Measurements from ENCODE around the gene PARN. TPM values are rescaled to one million over a fixed set of nuclear protein-coding genes. Genes with fewer than 3 reads are reported as not detected.
"Not testable (repeated sequence)": the region's sequence is repeated elsewhere in the genome, so short reads cannot be mapped to it uniquely, and the experiment has no call there.

The PARN gene
- total RNA-seq, 2 experiments from 2014 or later = 43.0 to 45.6 TPM

DNA sequence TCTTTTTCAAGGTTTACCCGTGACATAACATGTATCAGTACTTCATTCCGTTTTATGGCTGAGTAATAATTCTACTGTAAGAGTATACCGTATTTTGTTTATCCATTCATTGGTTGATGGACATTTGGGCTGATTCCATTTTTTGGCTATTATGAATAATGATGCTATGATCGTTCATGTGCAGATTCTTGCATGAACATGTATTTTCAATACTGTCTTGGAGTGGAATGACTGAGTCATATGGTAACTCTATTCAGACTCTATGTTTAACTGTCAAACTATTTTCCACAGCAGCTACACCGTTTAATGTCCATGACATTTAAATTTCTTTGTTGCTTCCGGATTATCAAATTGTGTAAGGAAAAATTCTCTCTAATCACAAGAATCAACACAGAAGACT lies 20.6 kb upstream of the PARN start:
- H3K4me1 Mint-ChIP-seq (ENCODE audit: low read depth) = peaks cover 11% of the 10 kb centered on the region
- H3K36me3 Mint-ChIP-seq (ENCODE audit: low read depth) = peaks cover 38% of the 10 kb centered on the region
- no peak for DNase-seq
- ATAC-seq = no peak
- no peak overlapping the region for H3K4me3 Mint-ChIP-seq
- TF ChIP-seq, protein P1, sequence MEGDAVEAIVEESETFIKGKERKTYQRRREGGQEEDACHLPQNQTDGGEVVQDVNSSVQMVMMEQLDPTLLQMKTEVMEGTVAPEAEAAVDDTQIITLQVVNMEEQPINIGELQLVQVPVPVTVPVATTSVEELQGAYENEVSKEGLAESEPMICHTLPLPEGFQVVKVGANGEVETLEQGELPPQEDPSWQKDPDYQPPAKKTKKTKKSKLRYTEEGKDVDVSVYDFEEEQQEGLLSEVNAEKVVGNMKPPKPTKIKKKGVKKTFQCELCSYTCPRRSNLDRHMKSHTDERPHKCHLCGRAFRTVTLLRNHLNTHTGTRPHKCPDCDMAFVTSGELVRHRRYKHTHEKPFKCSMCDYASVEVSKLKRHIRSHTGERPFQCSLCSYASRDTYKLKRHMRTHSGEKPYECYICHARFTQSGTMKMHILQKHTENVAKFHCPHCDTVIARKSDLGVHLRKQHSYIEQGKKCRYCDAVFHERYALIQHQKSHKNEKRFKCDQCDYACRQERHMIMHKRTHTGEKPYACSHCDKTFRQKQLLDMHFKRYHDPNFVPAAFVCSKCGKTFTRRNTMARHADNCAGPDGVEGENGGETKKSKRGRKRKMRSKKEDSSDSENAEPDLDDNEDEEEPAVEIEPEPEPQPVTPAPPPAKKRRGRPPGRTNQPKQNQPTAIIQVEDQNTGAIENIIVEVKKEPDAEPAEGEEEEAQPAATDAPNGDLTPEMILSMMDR (IDR thresholded peaks at IDR 0.05) = no peak
- H3K27ac Mint-ChIP-seq = peak overlapping the region; percentile 69
- ChIA-PET CTCF (no interaction called here), POLR2A (interaction anchor here (1.1 to 1.7 kb wide), 2 partner anchors 13 to 18 kb away, joined by 3 to 4 read pairs; partner anchors contain the start of gene BFAR)
- no peaks in the 10 kb centered on the region for H3K9me3 Mint-ChIP-seq
- intact Hi-C loops (cut with micrococcal nuclease) = no loop called here
- no peaks in the 10 kb centered on the region for H3K27me3 Mint-ChIP-seq

DNA sequence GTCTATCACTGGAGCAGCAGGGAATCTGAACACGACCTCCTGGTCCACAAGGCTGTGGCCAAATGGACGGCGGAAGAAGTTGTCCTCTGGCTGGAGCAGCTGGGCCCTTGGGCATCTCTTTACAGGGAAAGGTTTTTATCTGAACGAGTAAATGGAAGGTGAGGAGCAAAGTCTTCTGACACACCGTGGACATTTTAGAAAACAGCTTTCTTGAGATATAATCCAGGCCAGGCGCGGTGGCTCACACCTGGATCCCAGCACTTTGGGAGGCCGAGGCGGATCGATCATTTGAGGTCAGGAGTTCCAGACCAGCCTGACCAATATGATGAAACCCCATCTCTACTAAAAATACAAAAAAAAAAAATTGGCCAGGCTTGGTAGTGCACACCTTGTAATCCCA lies 19.8 kb upstream of the PARN start:
- no peak for ATAC-seq
- Mint-ChIP-seq H3K4me1 (ENCODE audit: low read depth) (peaks cover 11% of the 10 kb centered on the region), H3K4me3 (no peak overlapping the region), H3K9me3 (no peaks in the 10 kb centered on the region), H3K27ac (peak overlapping the region; percentile 69), H3K27me3 (no peaks in the 10 kb centered on the region), H3K36me3 (ENCODE audit: low read depth) (peaks cover 36% of the 10 kb centered on the region)
- DNase-seq = no peak
- ChIA-PET CTCF (no interaction called here), POLR2A (interaction anchor here (1.7 kb wide), 1 partner anchor 14 kb away, joined by 3 read pairs; no protein-coding TSS in a partner anchor)
- TF ChIP-seq, protein P1 (IDR thresholded peaks at IDR 0.05) = no peak
- intact Hi-C loops (cut with micrococcal nuclease) = no loop called here

DNA sequence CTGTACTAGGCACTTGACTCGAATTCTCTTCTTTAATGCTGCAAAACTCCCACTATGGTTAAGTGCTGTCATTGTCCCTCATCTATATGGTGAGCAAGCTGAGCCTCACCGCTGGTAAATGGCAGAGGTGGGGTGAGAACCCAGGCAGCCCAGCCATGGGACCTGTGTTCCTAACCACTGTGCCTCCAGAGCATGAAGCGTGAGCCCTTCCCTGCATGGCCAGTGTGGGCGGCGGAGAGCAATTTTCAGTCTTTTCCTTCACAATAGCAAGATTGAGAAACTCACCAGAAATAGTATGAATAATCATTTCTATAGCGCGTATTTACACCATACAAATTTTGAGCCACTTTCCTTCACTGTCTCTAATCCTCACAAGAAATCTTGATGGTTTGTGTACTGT lies 11.9 kb upstream of the PARN start:
- POLR2A ChIA-PET = interaction anchor here (1.0 to 1.4 kb wide), 2 partner anchors 8 to 12 kb away, joined by 3 to 6 read pairs; partner anchors contain the start of gene PARN
- DNase-seq = no peak
- Mint-ChIP-seq H3K9me3 (no peaks in the 10 kb centered on the region), H3K27ac (peak overlapping the region; percentile 64), H3K36me3 (ENCODE audit: low read depth) (peaks cover 23% of the 10 kb centered on the region), H3K4me3 (no peak overlapping the region), H3K27me3 (no peaks in the 10 kb centered on the region), H3K4me1 (ENCODE audit: low read depth) (peaks cover 23% of the 10 kb centered on the region)
- TF ChIP-seq, protein P1 (IDR thresholded peaks at IDR 0.05) = no peak
- CTCF ChIA-PET = no interaction called here
- intact Hi-C loops (cut with micrococcal nuclease) = no loop called here
- no peak for ATAC-seq

DNA sequence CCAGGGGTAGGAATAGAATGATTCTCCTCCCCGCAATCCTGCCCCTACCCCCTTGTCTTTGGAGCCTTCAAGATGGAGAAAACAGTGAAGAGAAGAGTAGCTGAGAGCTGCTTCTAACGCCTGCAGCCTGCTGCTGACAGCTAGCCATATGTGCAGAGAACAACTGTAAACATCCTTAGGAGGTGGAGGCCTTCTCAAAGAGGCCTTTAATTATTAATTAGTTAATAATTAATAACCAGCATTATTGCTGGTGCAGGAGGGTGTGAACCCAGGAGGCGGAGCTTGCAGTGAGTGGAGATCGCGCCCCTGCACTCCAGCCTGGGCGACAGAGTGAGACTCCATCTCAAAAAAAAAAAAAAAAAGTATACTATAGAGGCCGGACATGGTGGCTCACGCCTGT lies 11.1 kb upstream of the PARN start:
- H3K27ac Mint-ChIP-seq = peak overlapping the region; percentile 32
- ATAC-seq (no peak), DNase-seq (no peak)
- CTCF ChIA-PET = no interaction called here
- TF ChIP-seq, protein P1 (IDR thresholded peaks at IDR 0.05) = no peak
- peaks cover 22% of the 10 kb centered on the region for H3K36me3 Mint-ChIP-seq (ENCODE audit: low read depth)
- POLR2A ChIA-PET = interaction anchor here (1.0 to 1.4 kb wide), 2 partner anchors 11 to 12 kb away, joined by 3 read pairs; partner anchors contain the start of gene PARN
- intact Hi-C loops (cut with micrococcal nuclease) = no loop called here
- peaks cover 28% of the 10 kb centered on the region for H3K4me1 Mint-ChIP-seq (ENCODE audit: low read depth)
- no peak overlapping the region for H3K4me3 Mint-ChIP-seq
- H3K9me3 Mint-ChIP-seq = no peaks in the 10 kb centered on the region
- H3K27me3 Mint-ChIP-seq = no peaks in the 10 kb centered on the region

DNA sequence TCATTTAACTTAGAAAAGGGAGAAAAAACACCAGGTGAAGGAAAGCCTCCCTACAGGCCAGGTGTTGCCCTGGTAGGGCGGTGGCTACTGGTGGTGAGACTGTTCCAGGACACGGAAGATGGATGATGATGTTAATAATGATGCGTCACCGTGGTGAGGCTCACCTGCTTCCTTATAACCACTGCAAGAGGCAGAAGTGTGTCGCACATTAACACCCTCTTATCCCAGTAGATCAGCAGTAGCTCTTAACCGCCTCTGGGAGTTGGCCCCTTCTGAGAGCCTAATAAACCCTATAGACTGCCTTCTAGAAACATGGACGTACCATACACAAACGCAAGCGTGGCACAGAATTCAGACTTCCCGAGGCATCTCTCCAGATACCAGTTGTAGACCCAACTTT lies 10.5 kb upstream of the PARN start:
- Mint-ChIP-seq H3K9me3 (no peaks in the 10 kb centered on the region), H3K27ac (peak overlapping the region; percentile 32), H3K4me3 (no peak overlapping the region), H3K27me3 (no peaks in the 10 kb centered on the region), H3K4me1 (ENCODE audit: low read depth) (peaks cover 34% of the 10 kb centered on the region), H3K36me3 (ENCODE audit: low read depth) (peaks cover 26% of the 10 kb centered on the region)
- ATAC-seq (no peak), DNase-seq (no peak)
- ChIA-PET POLR2A (interaction anchor here (1.0 to 1.3 kb wide), 2 partner anchors 10 to 30 kb away, joined by 3 read pairs; partner anchors contain the start of gene PARN), CTCF (no interaction called here)
- TF ChIP-seq, protein P1 (IDR thresholded peaks at IDR 0.05) = no peak
- intact Hi-C loops (cut with micrococcal nuclease) = no loop called here

DNA sequence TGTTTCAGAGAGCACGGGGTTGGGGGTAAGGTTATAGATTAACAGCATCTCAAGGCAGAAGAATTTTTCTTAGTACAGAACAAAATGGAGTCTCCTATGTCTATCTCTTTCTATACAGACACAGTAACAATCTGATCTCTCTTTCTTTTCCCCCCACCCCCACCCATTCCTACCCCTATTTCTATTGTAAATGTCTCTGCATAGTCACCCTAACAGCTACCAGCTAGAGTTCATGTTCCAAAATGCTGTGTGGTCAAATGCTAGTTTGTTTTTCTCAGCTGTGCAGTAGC lies 6.8 kb upstream of the PARN start:
- H3K9me3 Mint-ChIP-seq; H3K27me3 Mint-ChIP-seq; ATAC-seq; DNase-seq; POLR2A ChIA-PET; H3K27ac Mint-ChIP-seq; intact Hi-C loops (cut with micrococcal nuclease); H3K4me3 Mint-ChIP-seq: not testable (repeated sequence)
- H3K4me1 Mint-ChIP-seq (ENCODE audit: low read depth) = peaks cover 45% of the 10 kb centered on the region
- CTCF ChIA-PET = interaction anchor here (0.6 kb wide), 1 partner anchor 23 kb away, joined by 3 read pairs; no protein-coding TSS in a partner anchor
- peaks cover 29% of the 10 kb centered on the region for H3K36me3 Mint-ChIP-seq (ENCODE audit: low read depth)

DNA sequence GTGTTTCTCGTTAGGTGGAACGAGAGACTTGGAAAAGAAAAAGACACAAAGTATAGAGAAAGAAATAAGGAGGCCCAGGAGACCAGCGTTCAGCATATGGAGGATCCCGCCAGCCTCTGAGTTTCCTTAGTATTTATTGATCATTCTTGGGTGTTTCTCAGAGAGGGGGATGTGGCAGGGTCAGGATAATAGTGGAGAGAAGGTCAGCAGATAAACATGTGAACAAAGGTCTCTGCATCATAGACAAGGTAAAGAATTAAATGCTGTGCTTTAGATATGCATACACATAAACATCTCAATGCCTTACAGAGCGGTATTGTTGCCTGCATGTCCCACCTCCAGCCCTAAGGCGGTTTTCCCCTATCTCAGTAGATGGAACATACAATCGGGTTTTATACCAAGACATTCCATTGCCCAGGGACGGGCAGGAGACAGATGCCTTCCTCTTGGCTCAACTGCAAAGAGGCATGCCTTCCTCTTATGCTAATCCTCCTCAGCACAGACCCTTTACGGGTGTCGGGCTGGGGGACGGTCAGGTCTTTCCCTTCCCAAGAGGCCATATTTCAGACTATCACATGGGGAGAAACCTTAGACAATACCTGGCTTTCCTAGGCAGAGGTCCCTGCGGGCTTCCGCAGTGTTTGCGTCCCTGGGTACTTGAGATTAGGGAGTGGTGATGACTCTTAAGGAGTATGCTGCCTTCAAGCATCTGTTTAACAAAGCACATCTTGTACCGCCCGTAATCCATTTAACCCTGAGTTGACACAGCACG lies 6.3 kb upstream of the PARN start:
- POLR2A ChIA-PET; intact Hi-C loops (cut with micrococcal nuclease); DNase-seq; CTCF ChIA-PET; H3K27me3 Mint-ChIP-seq; ATAC-seq; H3K9me3 Mint-ChIP-seq; H3K4me3 Mint-ChIP-seq: not testable (repeated sequence)
- Mint-ChIP-seq H3K36me3 (ENCODE audit: low read depth) (peaks cover 28% of the 10 kb centered on the region), H3K27ac (peak overlapping the region; percentile 23), H3K4me1 (ENCODE audit: low read depth) (peaks cover 47% of the 10 kb centered on the region)
